K562 (cell line): ENCODE measurements around the gene PDZRN4. TPM values are rescaled to one million over a fixed set of nuclear protein-coding genes. Genes with fewer than 3 reads are reported as not detected.

Experiments used
- ATAC-seq: fragments of 200-7000 bp; cut with Tn5 transposase; 3 replicates; pipeline ENCODE4 v1.9.1; 2020; ENCODE audit warnings: moderate library complexity
- BruUV-seq: library from RNA; stranded (reverse); fragments of 400-500 nt; replicated peaks from 2 replicates; lab custom pipeline; 2021; lab: Mats Ljungman, UMichigan
- CTCF ChIA-PET: fragments of 300-600 bp; formaldehyde crosslinking; extraction: SDS; loops from one replicate; lab custom pipeline; 2021; ENCODE audit warnings: low intra/inter-chr PET ratio; lab: Yijun Ruan, JAX
- POLR2A ChIA-PET: fragments of 300-600, 350-650 bp; sonication (Branson Sonifier 250); formaldehyde crosslinking; extraction: SDS; loops from one replicate; lab custom pipeline; 2021; ENCODE audit warnings: antibody characterized with exemption, inconsistent platforms; lab: Yijun Ruan, JAX
- DNase-seq, 4 experiments: peaks; one replicate each; pipeline versions ENCODE4 v3.0.0 to v3.0.0-alpha.2; 2011 to 2018; ENCODE audit warnings: low spot score in 3 of 4, mixed read lengths in 3 of 4; ENCODE audit errors: extremely low read depth in 1 of 4
- FAIRE-seq: peaks from 2 replicates; lab custom pipeline; 2011; peaks lifted over from hg19 to GRCh38; lab: Jason Lieb, UNC
- H2AFZ ChIP-seq: 2 replicates; pipeline ENCODE4 v1.6.0; 2011; ENCODE audit warnings: low read depth, low read length, control low read depth, inconsistent platforms
- H3K27ac ChIP-seq: fragments of 200-600 bp; 3 replicates; pipeline ENCODE4 v1.8.0; 2011; ENCODE audit warnings: low read depth, mild to moderate bottlenecking, control low read depth, inconsistent platforms, low read length, moderate library complexity, mixed read lengths; ENCODE audit errors: extremely low read depth
- H3K27me3 ChIP-seq, 2 experiments: fragments of 300-600 bp in 1 of 2; 2 replicates in 1 of 2; 3 replicates in 1 of 2; pipeline versions ENCODE4 v1.6.0 to v1.8.0; 2011; ENCODE audit warnings: inconsistent platforms in 2 of 2, low read length in 2 of 2, mild to moderate bottlenecking in 1 of 2, mixed read lengths in 1 of 2, moderate library complexity in 1 of 2; ENCODE audit not compliant: control insufficient read depth in 2 of 2, insufficient read depth in 2 of 2
- H3K36me3 ChIP-seq: fragments of 300-600 bp; 3 replicates; pipeline ENCODE4 v1.8.0; 2011; ENCODE audit warnings: mild to moderate bottlenecking, low read length, inconsistent platforms; ENCODE audit not compliant: control insufficient read depth, insufficient read depth
- H3K4me1 ChIP-seq, 2 experiments: fragments of 200-600 bp in 1 of 2; replicated peaks in 1 of 2; 2 replicates in 1 of 2; 3 replicates in 1 of 2; pipeline versions ENCODE4 v1.5.1 to v1.8.0; 2011; ENCODE audit warnings: inconsistent platforms in 2 of 2, low read length in 2 of 2, mild to moderate bottlenecking in 1 of 2, mixed read lengths in 1 of 2, moderate library complexity in 1 of 2; ENCODE audit not compliant: control insufficient read depth in 2 of 2, insufficient read depth in 2 of 2
- H3K4me2 ChIP-seq: 2 replicates; pipeline ENCODE4 v1.6.1; 2011; ENCODE audit warnings: low read length, control low read depth, inconsistent platforms, mixed read lengths; ENCODE audit not compliant: insufficient read depth
- H3K4me3 ChIP-seq: fragments of 200-600 bp; sonication (generic), shearing (Covaris generic); 2 replicates; pipeline ENCODE4 v1.5.1; 2016; ENCODE audit warnings: control low read depth, inconsistent platforms
- H3K79me2 ChIP-seq: fragments of 200-600 bp; 3 replicates; pipeline ENCODE4 v1.8.0; 2011; ENCODE audit warnings: low read length, inconsistent platforms; ENCODE audit not compliant: control insufficient read depth, insufficient read depth
- H3K9ac ChIP-seq, 2 experiments: 2 replicates each; pipeline versions ENCODE4 v1.6.0 to v1.6.1; 2011; ENCODE audit warnings: low read depth in 2 of 2, low read length in 2 of 2, control low read depth in 1 of 2, inconsistent platforms in 1 of 2, mild to moderate bottlenecking in 1 of 2, mixed read lengths in 1 of 2; ENCODE audit not compliant: insufficient read depth in 1 of 2
- H3K9me1 ChIP-seq: one replicate; pipeline ENCODE4 v1.6.0; 2011; ENCODE audit warnings: inconsistent platforms, mild to moderate bottlenecking, low read length, moderate library complexity; ENCODE audit not compliant: control insufficient read depth, insufficient read depth
- H3K9me3 ChIP-seq: replicated peaks from 2 replicates; pipeline ENCODE4 v1.5.1; 2011; ENCODE audit warnings: low read depth, low read length, inconsistent platforms; ENCODE audit not compliant: control insufficient read depth, insufficient read depth
- H4K20me1 ChIP-seq: replicated peaks from 2 replicates; pipeline ENCODE4 v1.6.1; 2011; ENCODE audit warnings: low read length, inconsistent platforms, mixed read lengths; ENCODE audit not compliant: control insufficient read depth, insufficient read depth
- CCNT2 ChIP-seq: IDR thresholded peaks from 2 replicates; pipeline ENCODE4 v1.6.1; 2011; ENCODE audit warnings: borderline replicate concordance, low read depth, mild to moderate bottlenecking, moderate library complexity, mixed read lengths, low read length; ENCODE audit not compliant: insufficient read length; ENCODE audit errors: extremely low read depth
- ETV1 ChIP-seq: fragments of 450-650 bp; conservative IDR thresholded peaks from 2 replicates; pipeline ENCODE4 v1.6.1; 2016; ENCODE audit warnings: missing genetic modification characterization, control low read depth, low read depth, missing compliant biosample characterization
- ETV6 ChIP-seq, 3 experiments: fragments of 150-350 bp in 1 of 3; sonication (generic) in 1 of 3; formaldehyde crosslinking in 1 of 3; IDR thresholded peaks; 2 replicates each; pipeline versions ENCODE4 v1.6.1 to v1.8.0; 2014 to 2022; ENCODE audit warnings: borderline replicate concordance in 2 of 3, low read depth in 2 of 3, antibody characterized with exemption in 1 of 3, low read length in 1 of 3, mild to moderate bottlenecking in 1 of 3, missing genetic modification reagents in 1 of 3
- HDAC2 ChIP-seq: fragments of 450-650 bp; IDR thresholded peaks from 2 replicates; pipeline ENCODE4 v1.6.1; 2016; ENCODE audit warnings: mild to moderate bottlenecking
- NEUROD1 ChIP-seq: fragments of 150-350 bp; IDR thresholded peaks from 2 replicates; pipeline ENCODE4 v1.6.1; 2014; ENCODE audit warnings: borderline replicate concordance, low read length, low read depth; ENCODE audit not compliant: partially characterized antibody
- NFATC3 ChIP-seq: fragments of 450-650 bp; IDR thresholded peaks from 2 replicates; pipeline ENCODE4 v1.6.1; 2017; ENCODE audit warnings: mild to moderate bottlenecking
- RBBP5 ChIP-seq: fragments of 200-600 bp; sonication (generic); IDR thresholded peaks from 2 replicates; pipeline ENCODE4 v1.6.1; 2012; ENCODE audit warnings: borderline replicate concordance, mild to moderate bottlenecking, low read length, control low read depth, inconsistent platforms; ENCODE audit not compliant: insufficient read depth, poor library complexity, severe bottlenecking
- SAFB ChIP-seq: fragments of 200-400 bp; formaldehyde crosslinking; IDR thresholded peaks from 2 replicates; pipeline ENCODE4 v1.6.1; 2017; ENCODE audit warnings: low read depth, low read length, borderline replicate concordance
- SMAD2 ChIP-seq: fragments of 150-350 bp; IDR thresholded peaks from 2 replicates; pipeline ENCODE4 v1.6.1; 2014; ENCODE audit warnings: low read depth, mild to moderate bottlenecking, low read length
- SRSF7 ChIP-seq: fragments of 200-400 bp; formaldehyde crosslinking; optimal IDR thresholded peaks from 2 replicates; pipeline ENCODE3; 2017; ENCODE audit warnings: mild to moderate bottlenecking, low read depth, low read length
- ZNF586 ChIP-seq: fragments of 450-650 bp; formaldehyde crosslinking; conservative IDR thresholded peaks from 2 replicates; pipeline ENCODE4 v1.4.0; 2020; ENCODE audit warnings: mild to moderate bottlenecking, moderate library complexity
- ZSCAN29 ChIP-seq: fragments of 450-650 bp; IDR thresholded peaks from 2 replicates; pipeline ENCODE4 v1.6.1; 2017
- WGBS: fragments of 100-300 bp; shearing (Covaris generic); methylation state at CpG from one replicate; pipeline ENCODE4 v1.1.6; 2016; ENCODE audit warnings: low coverage, mixed read lengths; ENCODE audit not compliant: insufficient coverage; ENCODE audit errors: missing lambda C conversion rate; 5-methylcytosine and 5-hydroxymethylcytosine counted together
- in situ Hi-C: fragments of 300-500 bp; cut with MboI; formaldehyde crosslinking; loops from 4 replicates; pipeline ENCODE4 v1.15.0; 2018; ENCODE audit warnings: inconsistent platforms, mixed read lengths
- intact Hi-C: fragments of 100-400 bp; cut with micrococcal nuclease; formaldehyde crosslinking; loops from 2 replicates; pipeline ENCODE4 v1.14.2; 2022
- polyA plus RNA-seq, 8 experiments: library from polyadenylated mRNA; depleted of rRNA in 4 of 8; stranded (reverse) in 5 of 8; unstranded in 3 of 8; fragments of >200 nt; fragmentation: Nextera tagmentation in 2 of 8; fragmentation: Illumina TruSeq in 1 of 8; extraction: Ambion mirVana in 2 of 8; extraction: Trizol in 1 of 8; gene quantifications; 2 replicates each; pipeline versions ENCODE4 v1.2.1 to v1.2.3, GENCODE V29; 2011 to 2014; ENCODE audit warnings: inconsistent platforms in 1 of 8, missing spikeins in 1 of 8
- total RNA-seq, 7 experiments: library from RNA; depleted of rRNA in 6 of 7; stranded (reverse); fragments of >200 nt in 6 of 7; fragmentation: Illumina TruSeq in 2 of 7; extraction: Trizol in 2 of 7; gene quantifications; 2 replicates each; pipeline versions ENCODE4 v1.2.1 to v1.2.3, GENCODE V29; 2011 to 2021; ENCODE audit warnings: low replicate concordance in 1 of 7
- TF ChIP-seq, protein P1 (sequence below): IDR thresholded peaks from 2 replicates; pipeline ENCODE4 v1.6.1; 2012; ENCODE audit warnings: low read depth, low read length, improper control_type of control experiment, borderline replicate concordance

PDZRN4 gene
- total and polyA plus RNA-seq, 9 of the 15 experiments (the other 6 are each of a cell fraction or from before 2014, with no cell fraction given) = not detected

DNA sequence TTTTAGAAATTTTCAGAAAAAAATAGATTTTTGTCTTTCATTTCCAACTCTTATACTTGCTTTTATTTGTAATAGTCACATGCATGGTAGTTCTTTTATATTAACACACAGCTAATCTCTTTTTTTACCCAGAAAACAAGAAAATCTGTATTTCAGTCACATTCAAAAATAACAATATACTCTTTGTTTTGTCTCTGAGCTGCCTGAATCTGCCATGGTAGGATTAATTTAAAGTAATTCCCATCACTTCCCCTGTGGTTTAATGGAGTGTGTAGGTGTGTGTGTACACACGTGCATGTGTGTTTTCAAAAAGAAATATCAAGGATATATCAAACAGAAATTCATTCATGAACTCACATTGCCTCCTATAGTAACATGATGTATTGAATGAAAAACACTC lies 42.6 kb downstream of the PDZRN4 start:
- POLR2A ChIA-PET = no interaction called here
- intact Hi-C loops = no loop called here
- BruUV-seq = no TSS peak
- Histone ChIP-seq H4K20me1 (no peaks in the 10 kb centered on the region), H3K9me1 (no peaks in the 10 kb centered on the region), H3K27me3 (no peaks in the 10 kb centered on the region), H3K9ac (no peak overlapping the region), H3K4me2 (no peak overlapping the region), H3K9me3 (no peaks in the 10 kb centered on the region), H3K79me2 (no peaks in the 10 kb centered on the region), H3K27ac (no peak overlapping the region), H2AFZ (no peak overlapping the region), H3K4me1 (no peaks in the 10 kb centered on the region), H3K36me3 (no peaks in the 10 kb centered on the region), H3K4me3 (no peak overlapping the region)
- DNase-seq = no peak
- 0% methylated on average over 1 of the region's 1 CpG for WGBS
- no peak for TF ChIP-seq RBBP5
- no peak for TF ChIP-seq SMAD2
- no peak for TF ChIP-seq SAFB
- TF ChIP-seq SRSF7 = no peak
- TF ChIP-seq ZNF586 = no peak
- TF ChIP-seq NFATC3 = no peak
- TF ChIP-seq, protein P1, sequence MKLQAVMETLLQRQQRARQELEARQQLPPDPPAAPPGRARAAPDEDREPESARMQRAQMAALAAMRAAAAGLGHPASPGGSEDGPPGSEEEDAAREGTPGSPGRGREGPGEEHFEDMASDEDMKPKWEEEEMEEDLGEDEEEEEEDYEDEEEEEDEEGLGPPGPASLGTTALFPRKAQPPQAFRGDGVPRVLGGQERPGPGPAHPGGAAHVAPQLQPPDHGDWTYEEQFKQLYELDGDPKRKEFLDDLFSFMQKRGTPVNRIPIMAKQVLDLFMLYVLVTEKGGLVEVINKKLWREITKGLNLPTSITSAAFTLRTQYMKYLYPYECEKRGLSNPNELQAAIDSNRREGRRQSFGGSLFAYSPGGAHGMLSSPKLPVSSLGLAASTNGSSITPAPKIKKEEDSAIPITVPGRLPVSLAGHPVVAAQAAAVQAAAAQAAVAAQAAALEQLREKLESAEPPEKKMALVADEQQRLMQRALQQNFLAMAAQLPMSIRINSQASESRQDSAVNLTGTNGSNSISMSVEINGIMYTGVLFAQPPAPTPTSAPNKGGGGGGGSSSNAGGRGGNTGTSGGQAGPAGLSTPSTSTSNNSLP = no peak
- no peak for TF ChIP-seq CCNT2
- no peak for TF ChIP-seq ZSCAN29
- no peak for TF ChIP-seq HDAC2
- no peak for TF ChIP-seq ETV1
- no peak for TF ChIP-seq NEUROD1
- no peak for TF ChIP-seq ETV6 (IDR thresholded peaks at IDR 0.05; ENCODE audit: borderline replicate concordance in 1 of 2, low read depth in 2 of 2, low read length in 1 of 2)
- TF ChIP-seq ETV6 (CRISPR knock-in tag; IDR thresholded peaks at IDR 0.05; ENCODE audit: borderline replicate concordance) = no peak
- ATAC-seq = no peak
- CTCF ChIA-PET = no interaction called here
- in situ Hi-C loops = no loop called here
- no peak for FAIRE-seq
